NCI-H1048 (cell line): ENCODE data around the gene CMSS1.

Experiments
- DNase-seq: peaks from one replicate; lab custom pipeline; 2025; lab: John Stamatoyannopoulos, UW

Gene CMSS1

GRCh38 chr3:99934975-99935797, 117.5 kb downstream of the CMSS1 start:
- no peak for DNase-seq

DNA sequence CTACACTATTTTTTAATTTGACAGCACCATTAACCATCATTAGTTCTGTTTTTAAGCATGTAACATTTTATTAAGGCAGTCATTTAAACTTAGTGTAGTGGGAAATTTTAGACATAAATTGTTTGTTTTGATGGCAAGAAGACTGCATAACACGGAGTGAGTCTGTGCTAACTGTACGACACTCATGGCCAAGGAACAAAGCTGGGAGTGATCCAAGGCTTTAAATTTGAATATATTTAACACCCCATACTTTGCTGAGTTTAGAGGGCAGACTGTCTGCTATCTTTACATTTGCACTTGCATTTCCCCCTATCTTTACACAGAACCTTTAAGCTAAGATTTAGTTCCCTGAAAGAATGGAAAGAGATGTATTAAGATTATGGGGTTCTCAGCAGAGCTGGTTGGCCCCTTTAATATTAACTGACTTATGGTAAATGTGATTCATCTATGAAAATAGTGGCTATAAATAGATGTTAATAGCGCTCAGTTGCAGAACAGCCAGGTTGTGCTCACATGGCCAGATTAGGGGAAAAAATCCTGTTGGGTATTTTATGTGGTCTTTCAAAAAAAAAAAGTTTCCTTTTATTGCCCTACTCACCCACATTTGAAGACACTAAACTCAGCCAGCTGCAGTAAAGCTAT, 120.7 kb downstream of the CMSS1 start:
- DNase-seq, result no peak

DNA sequence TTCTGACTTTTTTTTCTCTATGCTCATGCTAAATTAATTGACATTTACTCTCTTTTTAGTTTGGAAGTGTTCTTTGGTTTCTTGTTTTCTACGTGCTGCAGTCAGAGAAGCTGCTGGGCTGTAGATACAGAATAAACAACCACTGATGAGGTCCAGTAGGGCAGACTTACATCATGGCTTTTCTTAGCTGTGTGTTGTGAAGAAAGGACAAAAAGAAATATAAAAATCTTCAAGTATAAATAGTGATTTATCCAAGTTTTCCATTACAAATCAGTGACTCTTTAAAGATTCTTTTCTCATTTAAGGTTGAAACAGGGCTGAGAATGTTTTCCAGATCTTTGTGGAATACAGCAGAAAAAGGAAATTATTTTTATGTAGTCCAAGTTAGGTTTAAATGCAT, 122.2 kb downstream of the CMSS1 start:
- DNase-seq, result no peak

- no peak for DNase-seq
These were observed 122.7 kb downstream of the CMSS1 start for GRCh38 chr3:99940350-99940749.

GRCh38 chr3:99941211-99941610, 123.5 kb downstream of the CMSS1 start:
- no peak for DNase-seq

- no peak for DNase-seq
These were observed 126.5 kb downstream of the CMSS1 start for GRCh38 chr3:99943931-99944761.

DNA sequence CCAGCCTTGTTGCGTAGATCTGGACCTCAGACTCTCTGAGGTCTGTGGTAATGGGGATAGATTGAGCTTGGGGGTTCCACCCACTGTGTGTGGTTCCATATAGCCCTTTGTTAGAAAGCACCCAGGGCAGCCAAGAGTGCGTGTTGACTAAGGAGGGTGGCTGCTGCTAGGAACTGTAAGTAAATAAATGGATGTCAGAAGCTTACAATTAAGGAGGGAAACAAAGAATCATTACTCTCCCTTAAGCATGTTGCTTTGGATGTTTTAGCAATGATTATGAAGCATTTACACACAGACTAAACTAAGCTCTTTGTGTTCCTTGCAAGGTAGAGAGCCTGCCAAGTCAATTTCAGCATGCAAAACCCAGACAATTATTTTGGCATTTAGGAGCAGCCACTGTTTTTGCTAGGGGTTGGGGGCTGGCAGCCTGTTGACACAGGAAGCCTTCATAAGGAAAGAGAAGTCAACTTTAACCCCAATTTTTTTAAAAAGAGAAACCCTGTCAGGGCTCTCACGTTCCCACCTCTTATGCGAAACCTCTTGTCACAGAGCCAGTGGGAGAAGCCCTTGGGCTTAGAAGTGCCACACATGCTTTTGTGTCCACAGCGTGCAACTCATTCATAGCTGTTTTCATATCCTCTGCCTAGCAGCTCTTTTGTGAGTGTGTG, 127.8 kb downstream of the CMSS1 start:
- peak; percentile 73 for DNase-seq

- DNase-seq, result no peak
These were observed 129.7 kb downstream of the CMSS1 start for GRCh38 chr3:99947356-99947755.

DNA sequence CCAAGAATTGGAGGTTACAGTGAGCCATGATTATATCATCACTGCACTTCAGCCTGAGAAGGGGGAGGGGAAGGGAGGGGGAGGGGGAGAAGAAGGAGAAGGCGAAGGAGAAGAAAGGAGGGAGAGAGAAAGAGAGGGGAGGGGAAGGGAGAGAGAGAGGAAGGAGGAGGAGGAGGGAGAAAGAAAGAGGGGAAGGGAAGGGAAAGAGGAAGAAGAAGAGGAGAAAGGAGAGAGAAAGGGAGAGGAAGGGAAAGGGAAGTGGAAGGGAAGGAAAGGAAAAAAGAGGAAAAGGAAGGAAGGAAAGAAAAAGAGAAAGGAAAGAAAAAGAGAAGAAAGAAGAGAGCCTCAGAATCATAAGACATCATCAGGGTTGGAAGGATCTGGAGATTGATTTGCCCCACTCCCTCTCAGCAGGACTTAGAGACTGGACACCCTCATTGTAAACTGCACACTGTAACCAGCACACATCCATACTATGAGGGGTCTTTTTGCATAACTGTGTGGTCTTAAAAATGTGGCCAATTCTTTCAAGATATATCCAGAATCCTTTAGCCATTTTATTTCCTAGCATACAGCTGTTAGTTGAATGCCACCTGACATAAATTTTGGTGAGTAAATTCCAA, 130.9 kb downstream of the CMSS1 start:
- DNase-seq, result no peak

- no peak for DNase-seq
These were observed 132.5 kb downstream of the CMSS1 start for GRCh38 chr3:99949956-99950670.

GRCh38 chr3:99950921-99951320, 133.3 kb downstream of the CMSS1 start:
- DNase-seq, result no peak

- no peak for DNase-seq
These were observed 134.0 kb downstream of the CMSS1 start for GRCh38 chr3:99951701-99952100.

- no peak for DNase-seq
These were observed 134.6 kb downstream of the CMSS1 start for GRCh38 chr3:99952306-99952705.

GRCh38 chr3:99953596-99953995, 135.9 kb downstream of the CMSS1 start:
- DNase-seq, result no peak

DNA sequence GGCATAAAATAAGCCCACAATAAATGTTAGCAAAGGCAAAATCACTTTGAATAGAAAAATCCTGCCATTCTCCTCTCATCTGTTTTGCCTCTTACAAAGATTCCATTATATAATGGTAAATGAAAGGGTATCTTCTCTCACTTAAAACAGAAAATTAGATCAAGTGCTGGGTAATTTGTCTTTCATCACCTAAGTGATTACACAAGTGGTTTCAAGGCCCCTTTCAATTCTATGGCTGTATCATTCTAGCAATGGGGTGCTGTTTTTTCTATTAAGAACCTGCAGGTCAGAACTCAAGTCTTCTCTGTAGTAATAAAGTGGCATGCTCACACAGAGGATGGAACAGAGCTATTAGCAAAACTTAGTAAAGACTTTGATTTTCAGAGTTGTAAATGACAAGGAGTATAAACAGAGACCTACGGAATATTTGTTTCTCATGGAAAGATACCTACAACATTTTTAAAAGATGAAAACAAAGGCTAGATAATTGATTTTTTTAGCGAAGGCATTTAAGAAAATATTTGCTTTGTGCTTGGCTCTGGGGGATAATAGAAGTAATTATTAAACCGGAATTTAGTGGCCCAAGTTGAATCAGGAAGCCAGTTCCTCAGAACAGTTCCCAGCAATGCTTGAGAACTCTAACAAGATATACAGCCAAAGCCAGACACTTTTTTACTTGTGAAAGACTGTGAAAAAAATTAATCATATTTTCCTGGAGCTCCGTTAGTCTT, 137.4 kb downstream of the CMSS1 start:
- no peak for DNase-seq

GRCh38 chr3:99955773-99956562, 138.3 kb downstream of the CMSS1 start:
- no peak for DNase-seq

DNA sequence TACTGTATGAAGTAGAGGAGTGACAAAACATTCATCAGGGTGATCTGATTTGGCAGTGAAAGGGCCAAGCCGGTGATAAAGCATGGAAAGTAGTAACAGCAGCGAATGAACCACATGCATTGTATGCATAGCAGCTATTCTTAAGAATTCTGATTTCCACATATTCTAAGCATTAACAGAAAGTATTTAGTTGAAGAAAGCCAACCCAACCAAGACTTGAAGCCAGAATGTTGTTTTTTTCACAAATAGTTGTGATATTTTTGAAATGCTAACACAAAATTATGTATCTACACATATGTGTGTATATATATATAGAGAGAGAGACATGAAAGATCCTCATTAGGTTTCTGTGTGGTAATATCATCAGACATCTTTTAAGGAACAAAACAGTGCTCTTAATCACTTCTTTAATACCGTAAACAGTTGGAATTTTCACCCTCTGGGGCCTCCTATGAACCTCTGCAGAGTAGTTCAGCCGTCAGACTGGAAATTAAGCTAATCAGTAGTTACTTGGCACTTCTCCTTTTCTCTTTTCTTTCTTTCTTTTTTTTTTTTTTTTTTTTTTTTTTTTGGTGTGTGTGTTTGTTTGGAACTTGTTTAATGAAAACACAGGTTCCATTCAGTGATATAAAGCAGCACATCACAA, 139.6 kb downstream of the CMSS1 start:
- no peak for DNase-seq

GRCh38 chr3:99958222-99958912, 140.7 kb downstream of the CMSS1 start:
- DNase-seq, result no peak
